ENCODE data around the gene SUN5.

DNA sequence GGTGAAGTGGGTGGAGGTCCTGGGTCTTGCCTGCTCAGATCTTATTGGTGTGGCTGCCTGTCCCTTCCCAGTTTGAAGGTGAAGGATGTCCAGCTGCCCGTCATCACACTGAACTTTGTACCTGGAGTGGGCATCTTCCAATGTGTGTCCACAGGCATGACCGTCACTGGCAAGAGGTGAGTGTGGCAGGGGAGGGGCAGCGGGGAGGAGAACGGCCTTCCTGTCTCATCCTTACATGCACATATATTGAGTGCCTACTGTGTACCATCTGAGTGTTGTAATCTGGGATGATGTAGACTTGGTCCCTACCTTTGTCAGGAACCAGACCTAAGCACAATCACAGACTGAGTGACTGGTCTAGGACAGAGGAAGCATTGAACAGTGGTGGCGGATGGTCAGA lies 29.9 kb upstream of the SUN5 start:
- TF ChIP-seq, protein P1, sequence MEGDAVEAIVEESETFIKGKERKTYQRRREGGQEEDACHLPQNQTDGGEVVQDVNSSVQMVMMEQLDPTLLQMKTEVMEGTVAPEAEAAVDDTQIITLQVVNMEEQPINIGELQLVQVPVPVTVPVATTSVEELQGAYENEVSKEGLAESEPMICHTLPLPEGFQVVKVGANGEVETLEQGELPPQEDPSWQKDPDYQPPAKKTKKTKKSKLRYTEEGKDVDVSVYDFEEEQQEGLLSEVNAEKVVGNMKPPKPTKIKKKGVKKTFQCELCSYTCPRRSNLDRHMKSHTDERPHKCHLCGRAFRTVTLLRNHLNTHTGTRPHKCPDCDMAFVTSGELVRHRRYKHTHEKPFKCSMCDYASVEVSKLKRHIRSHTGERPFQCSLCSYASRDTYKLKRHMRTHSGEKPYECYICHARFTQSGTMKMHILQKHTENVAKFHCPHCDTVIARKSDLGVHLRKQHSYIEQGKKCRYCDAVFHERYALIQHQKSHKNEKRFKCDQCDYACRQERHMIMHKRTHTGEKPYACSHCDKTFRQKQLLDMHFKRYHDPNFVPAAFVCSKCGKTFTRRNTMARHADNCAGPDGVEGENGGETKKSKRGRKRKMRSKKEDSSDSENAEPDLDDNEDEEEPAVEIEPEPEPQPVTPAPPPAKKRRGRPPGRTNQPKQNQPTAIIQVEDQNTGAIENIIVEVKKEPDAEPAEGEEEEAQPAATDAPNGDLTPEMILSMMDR (IDR thresholded peaks at IDR 0.05) = no peak
- TF ChIP-seq POLR2A (IDR thresholded peaks at IDR 0.05) = no peak
